HepG2 (cell line): ENCODE data around the gene ZNF276. TPM values are rescaled to one million over a fixed set of nuclear protein-coding genes. Genes with fewer than 3 reads are reported as not detected.

ENCODE experiments used
- AHDC1 ChIP-seq: sonication (generic); formaldehyde crosslinking; IDR thresholded peaks from 2 replicates; pipeline ENCODE4 v1.5.1; 2020; ENCODE audit warnings: mild to moderate bottlenecking, missing genetic modification reagents, borderline replicate concordance
- DMAP1 ChIP-seq: IDR thresholded peaks from 2 replicates; pipeline ENCODE4 v1.6.1; 2016
- DRAP1 ChIP-seq: IDR thresholded peaks from 2 replicates; pipeline ENCODE4 v1.6.1; 2016; ENCODE audit warnings: missing genetic modification reagents, missing compliant biosample characterization
- HIC2 ChIP-seq: sonication (generic); formaldehyde crosslinking; IDR thresholded peaks from 2 replicates; pipeline ENCODE4 v1.9.0; 2022; ENCODE audit warnings: low read depth, missing genetic modification reagents
- HOXA3 ChIP-seq: sonication (generic); formaldehyde crosslinking; IDR thresholded peaks from 2 replicates; pipeline ENCODE4 v1.5.0; 2020; ENCODE audit warnings: missing genetic modification reagents
- KAT8 ChIP-seq: IDR thresholded peaks from 2 replicates; pipeline ENCODE4 v1.6.1; 2016; ENCODE audit warnings: missing genetic modification reagents, missing compliant biosample characterization
- KDM5B ChIP-seq: sonication (generic); formaldehyde crosslinking; IDR thresholded peaks from 2 replicates; pipeline ENCODE4 v1.4.0; 2020; ENCODE audit warnings: missing genetic modification reagents, mild to moderate bottlenecking, borderline replicate concordance
- MXD1 ChIP-seq: sonication (generic); formaldehyde crosslinking; IDR thresholded peaks from 2 replicates; pipeline ENCODE4 v1.4.0; 2020; ENCODE audit warnings: mild to moderate bottlenecking, missing genetic modification reagents
- MXD3 ChIP-seq: IDR thresholded peaks from 2 replicates; pipeline ENCODE4 v1.6.1; 2016; ENCODE audit warnings: mild to moderate bottlenecking, missing biosample characterization, missing genetic modification reagents
- NFE2L1 ChIP-seq: sonication (generic); formaldehyde crosslinking; IDR thresholded peaks from 2 replicates; pipeline ENCODE4 v1.4.0; 2020; ENCODE audit warnings: missing genetic modification reagents, mild to moderate bottlenecking, borderline replicate concordance
- NONO ChIP-seq, 2 experiments: fragments of 450-650 bp in 1 of 2; sonication (generic) in 1 of 2; formaldehyde crosslinking in 1 of 2; IDR thresholded peaks in 1 of 2; conservative IDR thresholded peaks in 1 of 2; 2 replicates each; pipeline versions ENCODE4 v1.6.1 to v1.8.0; 2017 to 2022; ENCODE audit warnings: mild to moderate bottlenecking in 1 of 2, missing genetic modification reagents in 1 of 2, moderate library complexity in 1 of 2
- NR2C2 ChIP-seq: sonication (generic); formaldehyde crosslinking; IDR thresholded peaks from 2 replicates; pipeline ENCODE4 v1.4.0; 2020; ENCODE audit warnings: missing genetic modification reagents, mild to moderate bottlenecking, moderate library complexity, borderline replicate concordance
- POGZ ChIP-seq: sonication (generic); formaldehyde crosslinking; IDR thresholded peaks from 2 replicates; pipeline ENCODE4 v1.4.0; 2020; ENCODE audit warnings: mild to moderate bottlenecking, missing genetic modification reagents
- RARA ChIP-seq: IDR thresholded peaks from 2 replicates; pipeline ENCODE4 v1.6.1; 2016; ENCODE audit warnings: missing genetic modification reagents, missing compliant biosample characterization
- SOX5 ChIP-seq: IDR thresholded peaks from 2 replicates; pipeline ENCODE4 v1.6.1; 2016; ENCODE audit warnings: borderline replicate concordance
- TBX2 ChIP-seq: sonication (generic); formaldehyde crosslinking; IDR thresholded peaks from 2 replicates; pipeline ENCODE4 v1.5.0; 2020; ENCODE audit warnings: missing genetic modification reagents, mild to moderate bottlenecking, borderline replicate concordance
- ZBTB33 ChIP-seq: sonication (generic); formaldehyde crosslinking; IDR thresholded peaks from 2 replicates; pipeline ENCODE4 v1.4.0; 2020; ENCODE audit warnings: missing genetic modification reagents
- ZFP36L2 ChIP-seq: sonication (generic); formaldehyde crosslinking; IDR thresholded peaks from 2 replicates; pipeline ENCODE4 v1.4.0; 2020; ENCODE audit warnings: missing genetic modification reagents
- polyA plus RNA-seq, 8 experiments: library from polyadenylated mRNA; depleted of rRNA in 3 of 8; stranded (reverse) in 7 of 8; unstranded in 1 of 8; fragments of >200 nt; fragmentation: Illumina TruSeq in 4 of 8; extraction: Trizol in 4 of 8; gene quantifications; 2 replicates each; pipeline versions ENCODE4 v1.2.1 to v1.2.3, GENCODE V29; 2011 to 2016; ENCODE audit warnings: low read depth in 4 of 8, missing spikeins in 1 of 8, mixed read lengths in 1 of 8; ENCODE audit not compliant: insufficient read depth in 1 of 8
- total RNA-seq, 5 experiments: library from RNA; depleted of rRNA; stranded (reverse); fragments of >200 nt; fragmentation: Illumina TruSeq; extraction: Trizol; gene quantifications; 2 replicates each; pipeline ENCODE4 v1.2.3, GENCODE V29; 2016; ENCODE audit warnings: low read depth in 1 of 5

Gene ZNF276
- total and polyA plus RNA-seq, 2 of the 13 experiments (the other 11 are each of a cell fraction or from before 2014, with no cell fraction given): 17.7 to 18.0 TPM

GRCh38 chr16:89700100-89700648, 21.2 kb upstream of the ZNF276 start (continued):
- TF ChIP-seq HIC2 (no peak), NR2C2 (CRISPR knock-in tag) (peak; percentile 14; the same call in 1 of the 2 replicates), HOXA3 (peak; percentile 96), KAT8 (CRISPR knock-in tag) (peak; percentile 80), KDM5B (CRISPR knock-in tag) (no peak), MXD1 (CRISPR knock-in tag) (peak; percentile 29; the same call in 1 of the 2 replicates), NONO (IDR thresholded peaks at IDR 0.05) (no peak), NONO (CRISPR knock-in tag; conservative IDR thresholded peaks at IDR 0.05) (peak; percentile 57; the same call in 1 of the 2 replicates), DMAP1 (CRISPR knock-in tag) (peak; percentile 40; the same call in 1 of the 2 replicates), NFE2L1 (CRISPR knock-in tag) (0 out of 2 replicates have a peak, but pooled peaks have one; percentile 23), ZFP36L2 (CRISPR knock-in tag) (no peak), RARA (peak; percentile 57; the same call in 1 of the 2 replicates), POGZ (CRISPR knock-in tag) (0 out of 2 replicates have a peak, but pooled peaks have one; percentile 8), TBX2 (peak; percentile 72), AHDC1 (CRISPR knock-in tag) (0 out of 2 replicates have a peak, but pooled peaks have one; percentile 41), SOX5 (peak; percentile 62; the same call in 1 of the 2 replicates), ZBTB33 (CRISPR knock-in tag) (peak; percentile 69), DRAP1 (CRISPR knock-in tag) (peak; percentile 77), MXD3 (CRISPR knock-in tag) (peak; percentile 79)
